ENCODE measurements around the gene CCDC9B. TPM values are rescaled to one million over a fixed set of nuclear protein-coding genes. Genes with fewer than 3 reads are reported as not detected.

Gene CCDC9B
- total and polyA plus RNA-seq, 11 donors: 38.0 to 165 (median 119) TPM

DNA sequence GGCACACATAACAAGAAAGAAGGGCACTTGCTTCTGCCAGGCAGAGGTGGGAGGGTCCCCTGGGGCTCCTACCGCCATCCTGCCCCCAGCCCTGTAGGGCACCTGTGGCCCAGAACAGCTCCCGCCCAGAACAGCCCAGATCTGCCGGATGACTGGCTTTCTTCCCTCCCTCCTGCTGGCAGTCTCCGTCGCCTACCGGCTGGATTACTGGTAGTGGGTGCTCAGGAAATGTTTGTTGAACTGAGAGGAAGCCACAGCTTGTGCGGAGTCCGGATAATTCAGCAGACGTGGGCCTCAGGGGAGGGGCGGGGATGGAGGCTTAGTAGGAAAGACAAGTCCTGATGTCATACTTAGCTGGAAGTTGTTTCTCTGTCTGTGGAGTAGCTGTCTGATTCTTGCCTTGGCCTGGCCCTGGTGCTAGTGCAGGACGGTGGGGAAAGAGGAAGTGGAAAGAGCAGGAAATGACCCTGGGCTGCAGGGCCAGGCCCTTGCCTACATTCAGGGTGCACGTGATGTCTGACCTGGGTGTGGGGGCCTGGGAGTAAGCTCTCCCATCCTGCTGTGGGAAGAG, 6.7 kb downstream of the CCDC9B start:
- Histone ChIP-seq H3K9me3 (no peaks in the 10 kb centered on the region), H3K27ac (peak overlapping the region; percentile 58 to 99 (median 86)), H3K36me3 (peaks cover 0 to 18% (median 6%) of the 10 kb centered on the region in 9 donors), H3K4me3 (peak overlapping the region in 6 of 12 donors; percentile 8 to 36 (median 28)), H3K27me3 (no peaks in the 10 kb centered on the region), H3K4me1 (peaks cover 16 to 100% (median 82%) of the 10 kb centered on the region in 12 donors)
- TF ChIP-seq CTCF (IDR thresholded peaks at IDR 0.05) (no peak), POLR2A (IDR thresholded peaks at IDR 0.05) (peak in 1 of 2 donors; percentile 43)
- ATAC-seq (peak; percentile 3 to 67 (median 33)), DNase-seq (peak; percentile 80 to 87 (median 84))
- 26 to 30% (median 27%) methylated on average over 11 to 12 of the region's 12 CpGs for WGBS, 4 donors
- intact Hi-C loops (cut with DNase I): no loop called here

- Histone ChIP-seq H3K36me3 (peaks cover 0 to 18% (median 6%) of the 10 kb centered on the region in 9 donors), H3K27ac (peak overlapping the region in 7 of 12 donors; percentile 1 to 99 (median 42)), H3K27me3 (no peaks in the 10 kb centered on the region), H3K9me3 (no peaks in the 10 kb centered on the region), H3K4me1 (peaks cover 6 to 100% (median 82%) of the 10 kb centered on the region in 12 donors), H3K4me3 (no peak overlapping the region)
- 61 to 85% (median 74%) methylated on average over 8 of the region's 8 CpGs for WGBS, 4 donors
- TF ChIP-seq POLR2A (IDR thresholded peaks at IDR 0.05) (no peak), CTCF (IDR thresholded peaks at IDR 0.05) (no peak)
- DNase-seq (peak in 1 of 5 donors; percentile 0), ATAC-seq (no peak)
- intact Hi-C loops (cut with DNase I): no loop called here
These were observed 8.5 kb downstream of the CCDC9B start for GRCh38 chr15:40332113-40332781.

DNA sequence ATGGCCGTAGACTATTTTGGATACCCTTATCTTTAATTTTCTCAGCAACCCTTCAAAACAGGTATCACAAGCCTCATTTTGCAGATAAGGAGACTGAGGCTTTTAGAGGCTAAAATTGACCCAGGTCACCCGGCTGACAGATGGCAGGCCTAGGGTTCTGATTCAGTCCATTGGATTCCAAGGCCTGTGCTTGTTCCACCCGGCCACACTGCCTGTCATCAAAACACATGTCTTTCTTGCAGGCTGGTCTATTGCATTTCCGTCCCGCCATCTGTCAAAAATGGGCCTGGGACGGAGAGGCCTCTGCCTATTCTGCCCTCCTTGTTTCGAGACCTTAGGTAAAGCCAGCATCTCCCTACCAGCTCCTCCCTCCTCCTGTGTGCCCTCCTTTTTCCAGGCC, 9.1 kb downstream of the CCDC9B start:
- Histone ChIP-seq H3K4me1 (peaks cover 4 to 100% (median 82%) of the 10 kb centered on the region in 12 donors), H3K4me3 (no peak overlapping the region), H3K27me3 (no peaks in the 10 kb centered on the region), H3K27ac (peak overlapping the region in 8 of 12 donors; percentile 1 to 99 (median 61)), H3K36me3 (peaks cover 0 to 15% (median 6%) of the 10 kb centered on the region in 9 donors), H3K9me3 (no peaks in the 10 kb centered on the region)
- intact Hi-C loops (cut with DNase I): no loop called here
- DNase-seq (peak in 1 of 5 donors; percentile 22), ATAC-seq (no peak)
- TF ChIP-seq POLR2A (IDR thresholded peaks at IDR 0.05) (no peak), CTCF (IDR thresholded peaks at IDR 0.05) (no peak)
- WGBS, 4 donors: 71 to 84% (median 75%) methylated on average over 7 of the region's 7 CpGs

DNA sequence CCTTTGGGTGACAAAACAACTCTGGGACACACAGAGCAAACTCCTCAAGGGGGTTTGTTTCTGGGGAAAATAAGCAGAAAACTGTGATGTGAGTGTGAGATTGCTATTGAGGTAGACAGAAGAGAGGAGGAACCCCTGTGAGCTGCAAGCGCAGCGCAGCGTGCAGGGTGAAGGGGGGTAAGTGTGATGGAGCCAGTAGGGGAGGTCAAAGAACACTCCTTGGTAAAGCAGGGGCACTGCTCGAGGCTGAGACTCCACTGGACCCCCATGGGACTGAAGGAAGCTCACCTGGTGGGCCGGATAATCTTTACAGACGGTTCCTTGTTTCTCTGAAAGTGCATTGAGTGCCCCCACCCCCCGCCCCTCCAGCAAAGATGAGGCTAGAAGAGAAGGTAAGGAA, 9.7 kb downstream of the CCDC9B start:
- H3K4me3 ChIP-seq: no peak overlapping the region
- WGBS, 4 donors: 80 to 91% (median 87%) methylated on average over 7 of the region's 7 CpGs
- no peaks in the 10 kb centered on the region for H3K9me3 ChIP-seq
- no peaks in the 10 kb centered on the region for H3K27me3 ChIP-seq
- no peak for ATAC-seq
- TF ChIP-seq POLR2A (IDR thresholded peaks at IDR 0.05): no peak
- TF ChIP-seq CTCF (IDR thresholded peaks at IDR 0.05): no peak
- intact Hi-C loops (cut with DNase I): no loop called here
- DNase-seq: peak in 1 of 5 donors; percentile 14
- H3K27ac ChIP-seq: peak overlapping the region in 11 of 12 donors; percentile 52 to 99 (median 69)
- H3K4me1 ChIP-seq: peaks cover 4 to 100% (median 82%) of the 10 kb centered on the region in 12 donors
- H3K36me3 ChIP-seq: peaks cover 0 to 15% (median 6%) of the 10 kb centered on the region in 9 donors
